GM19467 (cell line): ENCODE results near the gene TPCN2.

Experiments
- ATAC-seq: cut with Tn5 transposase; IDR thresholded peaks from one replicate; pipeline ENCODE4 v1.9.1; 2021; ENCODE audit warnings: mild to moderate bottlenecking, moderate library complexity; ENCODE audit not compliant: unreplicated experiment

The TPCN2 gene

DNA sequence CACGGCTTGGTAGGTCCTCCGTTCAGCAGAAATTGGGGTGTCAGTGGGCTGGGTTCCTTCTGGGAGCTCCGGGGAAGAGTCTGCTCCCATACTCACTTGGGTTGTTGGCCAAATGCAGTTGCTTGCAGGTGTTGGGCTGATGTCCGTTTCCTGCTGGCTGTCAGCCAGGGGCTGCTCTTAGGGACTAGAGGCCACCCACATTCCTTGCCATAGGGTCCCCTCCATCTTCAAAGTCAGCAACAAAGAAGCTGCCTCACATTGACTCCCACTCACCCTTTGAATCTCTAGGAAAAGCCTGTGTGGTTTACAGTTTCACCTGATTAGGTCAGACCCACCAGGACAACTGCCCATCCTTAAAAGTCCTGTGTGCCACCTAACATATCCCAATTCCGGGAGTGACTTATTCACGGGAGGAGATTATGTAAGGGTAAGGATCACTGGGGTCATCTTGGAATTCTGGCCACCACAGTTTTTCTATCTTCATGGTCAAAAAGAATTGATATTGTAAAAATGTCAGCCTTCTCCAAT is 43.0 kb downstream of the TPCN2 start:
- ATAC-seq: no peak

- no peak for ATAC-seq
These were observed 43.5 kb downstream of the TPCN2 start for GRCh38 chr11:69092263-69092662.

GRCh38 chr11:69093106-69093505 is 44.4 kb downstream of the TPCN2 start:
- ATAC-seq: no peak

DNA sequence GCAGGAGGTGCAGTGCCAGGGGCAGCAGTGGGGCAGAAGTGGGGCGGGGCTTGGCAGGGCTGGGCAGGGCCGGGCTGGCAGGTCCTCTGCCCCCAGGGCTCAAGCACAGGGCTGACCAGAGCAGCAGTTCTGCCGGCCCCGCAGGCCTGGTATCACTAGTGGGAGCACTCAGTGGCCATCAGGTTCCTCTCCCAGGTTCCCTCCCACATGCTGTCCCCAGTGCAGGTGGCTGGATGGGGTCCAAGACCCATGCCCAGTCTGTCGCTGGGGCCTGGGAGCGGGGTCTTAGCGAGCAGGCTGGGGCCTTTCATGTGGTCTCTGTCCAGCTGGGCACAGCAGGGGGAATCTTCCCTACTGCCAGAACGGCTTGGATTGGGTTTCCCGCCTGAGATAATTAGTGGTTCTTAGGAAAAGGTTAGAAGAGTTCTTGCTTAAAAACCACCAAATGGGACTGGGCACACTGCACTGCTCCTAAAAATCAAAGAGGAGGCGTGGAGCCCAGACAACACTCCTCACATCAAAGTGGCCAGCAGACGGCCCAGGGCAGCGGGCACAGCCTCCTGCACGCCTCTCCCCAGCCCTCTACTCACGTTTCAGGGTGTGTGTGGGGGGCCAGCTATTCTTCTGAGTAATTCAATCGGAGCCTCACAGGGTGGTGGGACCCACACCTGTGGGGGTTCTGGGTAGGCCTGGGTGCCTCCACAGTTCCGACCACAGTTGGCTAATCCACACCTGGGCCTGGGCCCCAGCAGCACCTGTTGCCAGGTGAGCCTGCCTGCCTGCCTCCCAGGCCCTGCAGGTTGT is 45.6 kb downstream of the TPCN2 start:
- no peak for ATAC-seq

GRCh38 chr11:69094915-69095290 is 46.2 kb downstream of the TPCN2 start:
- no peak for ATAC-seq

DNA sequence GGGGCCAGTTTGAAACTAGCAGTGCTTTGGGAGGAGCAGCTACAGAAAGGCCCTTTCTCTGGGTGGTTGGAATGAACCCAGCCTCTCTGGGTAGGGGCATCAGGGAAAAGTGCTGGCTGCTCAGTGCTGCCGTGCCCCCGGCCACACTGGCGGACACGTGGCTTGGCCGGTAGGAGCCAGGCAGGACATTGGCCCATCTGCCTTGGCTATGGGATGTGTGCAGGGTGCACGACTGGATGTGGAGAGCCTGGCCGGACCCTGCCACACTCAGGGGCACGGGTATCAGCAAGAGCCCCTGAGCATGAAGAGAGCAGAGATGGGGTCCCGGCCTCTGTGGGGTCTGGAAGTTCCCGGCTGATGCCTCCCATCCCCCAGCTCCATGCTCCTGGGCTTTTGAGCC is 46.6 kb downstream of the TPCN2 start:
- ATAC-seq: no peak

GRCh38 chr11:69096473-69096872 is 47.7 kb downstream of the TPCN2 start:
- no peak for ATAC-seq

DNA sequence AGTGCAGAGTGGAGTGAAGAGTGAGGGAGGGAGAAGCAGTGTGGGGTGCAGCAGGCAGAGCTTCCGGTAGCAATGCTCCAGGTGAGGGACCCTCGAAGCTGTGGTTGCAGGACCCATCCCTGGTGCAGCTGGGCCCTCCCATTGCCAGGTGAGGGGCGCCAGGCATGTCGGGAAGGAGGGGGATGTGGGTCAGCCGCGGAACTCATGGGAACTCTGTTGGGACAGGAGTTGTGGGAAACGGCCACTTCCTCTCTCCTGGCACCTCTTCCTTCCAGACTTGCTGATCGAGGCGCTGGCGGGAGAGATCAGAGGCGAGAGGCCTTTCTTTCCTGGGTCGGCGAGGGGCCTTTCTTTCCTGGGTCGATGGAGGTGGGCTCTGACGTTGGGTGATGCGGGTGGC is 48.5 kb downstream of the TPCN2 start:
- ATAC-seq: no peak

DNA sequence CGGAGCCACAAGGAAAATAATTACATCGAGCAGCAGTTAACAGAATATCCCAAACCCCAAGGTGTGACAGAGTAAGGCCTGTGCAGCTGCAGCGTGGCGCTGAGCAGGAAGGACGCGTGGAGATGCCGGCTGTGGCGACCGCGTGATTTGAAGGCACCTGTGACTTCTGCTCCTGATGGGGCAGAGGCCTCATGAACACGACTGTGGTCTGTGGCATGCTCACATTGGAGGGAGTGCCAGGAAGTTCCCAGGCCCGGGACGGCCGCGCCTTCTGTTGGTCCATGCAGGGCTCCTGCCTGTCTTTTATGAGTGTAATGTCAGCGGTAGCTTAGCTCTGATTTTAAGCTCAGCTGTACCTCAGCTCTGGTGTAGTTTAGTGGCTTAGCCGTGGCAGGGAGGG is 50.4 kb downstream of the TPCN2 start:
- ATAC-seq: no peak

DNA sequence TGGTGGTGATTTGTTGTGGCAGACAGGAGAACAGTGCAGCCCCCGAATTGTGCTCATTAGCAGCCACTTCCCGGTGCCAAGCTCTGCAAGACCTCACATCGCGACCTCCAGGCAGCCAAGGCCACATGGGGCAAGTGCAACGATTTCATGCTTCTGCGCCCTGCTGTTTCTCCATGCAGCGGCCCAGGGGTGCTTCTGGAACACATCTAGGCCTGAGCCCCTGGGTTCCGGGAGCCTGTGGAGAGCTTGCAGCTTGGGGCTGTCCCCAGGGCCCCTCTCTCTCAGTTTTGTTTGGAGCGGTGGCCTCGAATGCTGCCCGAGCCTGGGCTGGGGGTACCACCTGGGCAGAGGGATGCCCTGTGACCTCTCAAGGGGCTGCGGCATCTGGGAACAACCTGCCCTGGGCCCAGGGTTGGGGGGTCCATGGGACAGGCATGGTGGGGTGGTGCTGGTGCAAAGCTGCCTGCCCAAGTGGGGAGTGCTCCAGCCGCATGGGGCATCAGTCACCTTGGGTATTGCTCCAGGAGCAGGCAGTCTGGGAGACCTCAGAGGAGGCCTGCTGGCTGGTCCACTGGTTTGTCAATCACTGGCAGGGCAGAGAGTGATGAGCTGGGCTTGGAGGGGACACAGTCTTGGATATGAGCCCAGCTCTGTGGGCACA is 51.9 kb downstream of the TPCN2 start:
- ATAC-seq: no peak

DNA sequence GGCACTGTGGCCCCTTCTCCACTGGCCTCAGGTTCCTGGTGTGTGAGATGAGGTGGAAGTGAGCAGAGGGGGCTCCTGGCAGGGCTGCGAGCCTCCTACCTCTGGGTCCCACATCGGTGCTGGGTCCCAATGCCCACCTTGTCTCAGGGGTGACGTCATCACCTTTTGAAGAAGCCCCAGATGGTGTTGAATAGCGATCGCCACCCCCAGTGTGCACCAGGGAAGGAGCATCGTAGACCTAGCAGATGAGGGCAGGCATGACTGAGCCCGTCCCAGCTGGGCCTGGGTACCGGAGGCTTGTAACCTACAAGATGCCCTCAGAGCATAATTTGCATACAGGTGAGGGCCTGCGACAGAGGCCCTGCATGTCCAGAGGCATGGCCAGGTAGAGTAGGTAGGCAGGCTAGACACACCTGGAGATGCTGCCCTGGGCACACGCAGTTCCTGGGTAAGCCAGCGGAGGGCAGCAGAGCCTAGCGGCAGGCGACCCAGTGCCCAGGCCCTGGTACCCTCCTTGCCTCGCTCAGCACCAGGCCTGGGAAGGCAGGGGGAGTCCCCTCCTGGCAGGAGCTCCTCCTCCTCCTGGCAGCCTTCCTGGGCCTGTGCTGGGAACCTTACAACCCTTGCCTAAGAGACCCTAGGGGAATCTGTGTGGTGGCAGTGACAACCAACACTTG is 52.5 kb downstream of the TPCN2 start:
- ATAC-seq: no peak

- ATAC-seq: no peak
These were observed 53.3 kb downstream of the TPCN2 start for GRCh38 chr11:69101792-69102695.

- ATAC-seq: no peak
These were observed 54.2 kb downstream of the TPCN2 start for GRCh38 chr11:69102732-69103615.

DNA sequence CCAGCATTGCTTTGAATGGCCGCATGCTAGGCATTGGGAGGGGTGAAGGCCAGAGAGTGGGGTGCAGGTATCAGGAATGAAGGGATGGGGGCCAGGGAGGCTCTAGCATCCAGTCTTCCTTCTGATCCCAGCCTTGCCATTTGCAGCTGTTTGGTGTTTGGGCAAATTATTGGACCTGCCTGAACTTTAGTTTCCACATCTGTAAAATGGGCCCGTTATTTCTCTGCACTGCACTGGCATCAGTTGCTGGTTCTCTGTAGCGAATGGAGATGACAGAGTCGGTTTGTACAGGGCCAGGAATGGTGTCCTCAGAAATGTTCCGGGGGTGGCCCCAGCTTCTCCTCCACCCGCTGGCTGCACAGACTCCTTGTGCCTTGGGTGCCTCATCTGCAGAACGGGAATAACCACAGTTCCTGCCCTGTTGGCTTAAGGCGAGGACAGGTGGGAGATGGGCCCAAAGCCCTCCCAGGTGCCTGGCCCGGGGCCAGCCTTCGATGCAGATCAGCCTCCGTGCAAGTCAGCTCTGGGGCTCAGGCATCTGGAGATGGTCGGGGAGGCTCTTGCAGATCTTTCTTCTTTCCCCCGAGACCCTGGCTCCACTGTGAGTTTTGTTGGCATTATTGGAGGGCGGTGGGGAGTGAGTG is 55.6 kb downstream of the TPCN2 start:
- no peak for ATAC-seq

DNA sequence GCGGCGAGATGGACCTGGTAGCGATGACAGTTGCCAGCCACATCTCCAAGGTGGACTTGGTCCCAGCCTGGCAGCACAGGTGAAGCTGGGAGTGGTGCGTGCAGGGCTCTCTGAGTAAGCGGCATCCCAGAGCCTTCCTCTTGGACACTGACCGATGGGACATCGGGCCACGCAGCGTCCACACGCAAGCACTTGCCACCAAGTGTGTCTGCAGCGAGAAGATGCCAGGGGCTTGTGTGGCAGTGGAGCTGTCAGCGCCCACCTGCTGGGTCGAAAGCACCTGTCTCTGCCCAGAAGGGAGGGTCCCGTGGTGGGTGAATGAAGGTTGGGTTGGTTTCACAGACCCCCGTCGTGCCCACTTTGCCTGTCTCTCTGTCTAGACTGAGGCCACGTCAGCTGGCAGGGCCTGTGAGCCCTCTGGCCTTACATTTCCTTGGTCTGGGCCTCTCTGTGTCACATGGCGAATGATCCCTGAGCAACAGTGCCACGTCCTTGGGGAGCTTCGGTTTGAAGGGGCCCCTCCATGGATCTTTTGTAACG is 56.2 kb downstream of the TPCN2 start:
- no peak for ATAC-seq

DNA sequence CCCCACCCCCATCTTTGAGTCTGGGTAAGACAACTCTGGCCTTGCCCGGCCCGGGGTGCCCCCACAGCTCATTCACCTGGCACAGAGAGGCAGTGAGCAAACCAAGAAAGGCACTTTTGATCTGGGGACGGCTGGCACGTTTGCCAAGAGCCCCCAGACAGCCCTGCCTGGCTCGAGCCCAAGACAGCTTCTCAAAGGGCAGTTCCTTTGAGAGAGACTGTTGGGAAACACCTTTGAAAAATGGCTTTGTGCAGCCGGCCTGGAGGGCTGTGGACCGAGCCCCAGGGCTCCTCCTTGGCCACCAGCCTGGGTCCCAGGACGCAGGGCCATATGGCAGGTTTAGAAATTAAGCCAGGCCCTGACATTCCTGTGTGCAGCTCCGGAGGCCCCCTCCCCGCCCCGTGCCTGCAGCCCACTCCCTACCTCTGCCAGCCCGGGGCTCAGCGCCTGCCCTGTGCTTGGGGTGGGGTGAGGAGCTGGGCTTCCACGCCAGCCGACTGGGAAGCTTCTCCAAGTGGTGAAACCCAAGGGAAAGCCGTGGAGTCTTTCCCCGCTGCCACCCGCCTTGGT is 56.8 kb downstream of the TPCN2 start:
- no peak for ATAC-seq

- ATAC-seq: no peak
These were observed 57.5 kb downstream of the TPCN2 start for GRCh38 chr11:69106031-69106811.

DNA sequence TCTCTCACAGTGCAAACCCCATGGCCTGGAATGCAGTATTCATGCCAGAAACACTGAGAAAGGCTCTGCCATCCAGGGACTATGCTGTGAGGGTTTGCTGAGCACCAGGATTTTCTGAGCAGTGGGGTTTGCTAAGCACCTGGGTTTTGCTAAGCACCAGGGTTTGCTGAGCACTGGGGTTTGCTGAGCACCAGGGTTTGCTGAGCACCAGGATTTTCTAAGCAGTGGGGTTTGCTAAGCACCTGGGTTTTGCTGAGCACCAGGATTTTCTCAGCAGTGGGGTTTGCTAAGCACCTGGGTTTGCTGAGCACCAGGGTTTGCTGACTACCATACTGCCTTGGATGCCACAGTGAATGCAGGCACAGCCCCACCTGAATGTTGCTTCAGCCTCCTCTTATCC is 58.7 kb downstream of the TPCN2 start:
- ATAC-seq: no peak
